HG03432 (cell line): Measurements from ENCODE around the gene HOXD9.

Experiments used
- ATAC-seq: cut with Tn5 transposase; IDR thresholded peaks from one replicate; pipeline ENCODE4 v1.9.1; 2021; ENCODE audit warnings: mild to moderate bottlenecking, moderate library complexity; ENCODE audit not compliant: unreplicated experiment

The HOXD9 gene

GRCh38 chr2:176124110-176124946 is 1.8 kb downstream of the HOXD9 start:
- ATAC-seq, result no peak

GRCh38 chr2:176124947-176125771 is 2.6 kb downstream of the HOXD9 start:
- no peak for ATAC-seq

- ATAC-seq, result no peak
Measured at GRCh38 chr2:176125772-176126054, 3.2 kb downstream of the HOXD9 start.

- no peak for ATAC-seq
Measured at GRCh38 chr2:176126929-176127773, 4.6 kb downstream of the HOXD9 start.

- no peak for ATAC-seq
Measured at GRCh38 chr2:176127774-176128072, 5.2 kb downstream of the HOXD9 start.

GRCh38 chr2:176128172-176128981 is 5.9 kb downstream of the HOXD9 start:
- ATAC-seq, result no peak

GRCh38 chr2:176128982-176129796 is 6.7 kb downstream of the HOXD9 start, which contains the start of gene HOXD8:
Gene HOXD8 (plus strand): TSS chr2:176129705. CDS start chr2:176130367, 662 bp downstream.
- ATAC-seq, result no peak

- ATAC-seq, result no peak
Measured at GRCh38 chr2:176129813-176130146, 7.3 kb downstream of the HOXD9 start.

GRCh38 chr2:176130147-176130956 is 7.8 kb downstream of the HOXD9 start:
- ATAC-seq, result no peak

GRCh38 chr2:176130957-176131847 is 8.7 kb downstream of the HOXD9 start:
- ATAC-seq, result no peak

- ATAC-seq, result no peak
Measured at GRCh38 chr2:176131848-176132158, 9.3 kb downstream of the HOXD9 start.

- ATAC-seq, result no peak
Measured at GRCh38 chr2:176132205-176133171, 10.0 kb downstream of the HOXD9 start.

- no peak for ATAC-seq
Measured at GRCh38 chr2:176133389-176133788, 10.9 kb downstream of the HOXD9 start.

GRCh38 chr2:176134035-176134434 is 11.5 kb downstream of the HOXD9 start:
- no peak for ATAC-seq

GRCh38 chr2:176135035-176135440 is 12.5 kb downstream of the HOXD9 start:
- ATAC-seq, result no peak

GRCh38 chr2:176136374-176137251 is 14.1 kb downstream of the HOXD9 start:
- ATAC-seq, result no peak
